IPS-18a (cell line): ENCODE measurements around the gene DNAJC12.

Source experiments
- H3K27ac ChIP-seq: one replicate; pipeline ENCODE4 v1.5.1; 2013; ENCODE audit warnings: low read length
- H3K27me3 ChIP-seq: one replicate; pipeline ENCODE4 v1.6.1; 2013; ENCODE audit warnings: mild to moderate bottlenecking, low read length; ENCODE audit not compliant: control insufficient read depth, insufficient read depth
- H3K36me3 ChIP-seq: one replicate; pipeline ENCODE4 v1.6.1; 2013; ENCODE audit warnings: low read depth, low read length; ENCODE audit not compliant: control insufficient read depth
- H3K4me1 ChIP-seq: one replicate; pipeline ENCODE4 v1.6.1; 2013; ENCODE audit warnings: low read depth, low read length; ENCODE audit not compliant: control insufficient read depth
- H3K4me3 ChIP-seq: one replicate; pipeline ENCODE4 v1.5.1; 2013; ENCODE audit warnings: low read length
- H3K9ac ChIP-seq: one replicate; pipeline ENCODE4 v1.6.1; 2013; ENCODE audit warnings: mild to moderate bottlenecking, low read length, moderate library complexity
- H3K9me3 ChIP-seq: one replicate; pipeline ENCODE4 v1.6.1; 2013; ENCODE audit warnings: low read depth, low read length; ENCODE audit not compliant: control insufficient read depth

The DNAJC12 gene

GRCh38 chr10:67807855-67808456, 30.0 kb downstream of the DNAJC12 start:
- H3K27ac ChIP-seq, result no peak overlapping the region
- no peaks in the 10 kb centered on the region for H3K27me3 ChIP-seq
- H3K9ac ChIP-seq, result no peak overlapping the region
- no peaks in the 10 kb centered on the region for H3K9me3 ChIP-seq
- H3K4me3 ChIP-seq, result no peak overlapping the region
- H3K4me1 ChIP-seq, result peaks cover 15% of the 10 kb centered on the region
- no peaks in the 10 kb centered on the region for H3K36me3 ChIP-seq

- Histone ChIP-seq H3K27ac (no peak overlapping the region), H3K36me3 (no peaks in the 10 kb centered on the region), H3K4me3 (no peak overlapping the region), H3K9ac (no peak overlapping the region), H3K4me1 (peaks cover 14% of the 10 kb centered on the region), H3K9me3 (no peaks in the 10 kb centered on the region), H3K27me3 (no peaks in the 10 kb centered on the region)
Observed at GRCh38 chr10:67804395-67804678, 33.7 kb downstream of the DNAJC12 start.

- H3K9ac ChIP-seq, result no peak overlapping the region
- no peaks in the 10 kb centered on the region for H3K9me3 ChIP-seq
- H3K4me3 ChIP-seq, result no peak overlapping the region
- H3K4me1 ChIP-seq, result peaks cover 8% of the 10 kb centered on the region
- no peak overlapping the region for H3K27ac ChIP-seq
- no peaks in the 10 kb centered on the region for H3K27me3 ChIP-seq
- H3K36me3 ChIP-seq, result no peaks in the 10 kb centered on the region
Observed at GRCh38 chr10:67803588-67804394, 34.2 kb downstream of the DNAJC12 start.

GRCh38 chr10:67802767-67803538, 35.0 kb downstream of the DNAJC12 start:
- Histone ChIP-seq H3K27ac (no peak overlapping the region), H3K36me3 (no peaks in the 10 kb centered on the region), H3K9me3 (no peaks in the 10 kb centered on the region), H3K9ac (no peak overlapping the region), H3K4me3 (no peak overlapping the region), H3K27me3 (no peaks in the 10 kb centered on the region), H3K4me1 (peaks cover 5% of the 10 kb centered on the region)

- no peaks in the 10 kb centered on the region for H3K27me3 ChIP-seq
- H3K27ac ChIP-seq, result no peak overlapping the region
- no peaks in the 10 kb centered on the region for H3K9me3 ChIP-seq
- no peaks in the 10 kb centered on the region for H3K36me3 ChIP-seq
- no peaks in the 10 kb centered on the region for H3K4me1 ChIP-seq
- H3K4me3 ChIP-seq, result no peak overlapping the region
- H3K9ac ChIP-seq, result no peak overlapping the region
Observed at GRCh38 chr10:67801118-67801517, 36.9 kb downstream of the DNAJC12 start.

GRCh38 chr10:67794909-67795460, 43.0 kb downstream of the DNAJC12 start:
- Histone ChIP-seq H3K9me3 (no peaks in the 10 kb centered on the region), H3K9ac (no peak overlapping the region), H3K27me3 (no peaks in the 10 kb centered on the region), H3K4me3 (no peak overlapping the region), H3K27ac (no peak overlapping the region), H3K36me3 (no peaks in the 10 kb centered on the region), H3K4me1 (peaks cover 17% of the 10 kb centered on the region)

GRCh38 chr10:67794256-67794655, 43.7 kb downstream of the DNAJC12 start:
- no peaks in the 10 kb centered on the region for H3K9me3 ChIP-seq
- H3K27me3 ChIP-seq, result no peaks in the 10 kb centered on the region
- peaks cover 21% of the 10 kb centered on the region for H3K4me1 ChIP-seq
- no peak overlapping the region for H3K27ac ChIP-seq
- no peak overlapping the region for H3K4me3 ChIP-seq
- no peak overlapping the region for H3K9ac ChIP-seq
- no peaks in the 10 kb centered on the region for H3K36me3 ChIP-seq

- H3K27ac ChIP-seq, result no peak overlapping the region
- H3K9ac ChIP-seq, result no peak overlapping the region
- H3K27me3 ChIP-seq, result no peaks in the 10 kb centered on the region
- H3K4me3 ChIP-seq, result no peak overlapping the region
- no peaks in the 10 kb centered on the region for H3K36me3 ChIP-seq
- peaks cover 21% of the 10 kb centered on the region for H3K4me1 ChIP-seq
- H3K9me3 ChIP-seq, result no peaks in the 10 kb centered on the region
Observed at GRCh38 chr10:67793313-67793712, 44.7 kb downstream of the DNAJC12 start.

GRCh38 chr10:67792653-67793052, 45.3 kb downstream of the DNAJC12 start:
- no peaks in the 10 kb centered on the region for H3K36me3 ChIP-seq
- H3K4me1 ChIP-seq, result peaks cover 21% of the 10 kb centered on the region
- H3K4me3 ChIP-seq, result no peak overlapping the region
- H3K27ac ChIP-seq, result no peak overlapping the region
- H3K9me3 ChIP-seq, result no peaks in the 10 kb centered on the region
- H3K27me3 ChIP-seq, result no peaks in the 10 kb centered on the region
- H3K9ac ChIP-seq, result no peak overlapping the region

GRCh38 chr10:67790534-67791408, 47.2 kb downstream of the DNAJC12 start:
- no peaks in the 10 kb centered on the region for H3K27me3 ChIP-seq
- H3K36me3 ChIP-seq, result no peaks in the 10 kb centered on the region
- H3K9ac ChIP-seq, result no peak overlapping the region
- H3K27ac ChIP-seq, result no peak overlapping the region
- peaks cover 21% of the 10 kb centered on the region for H3K4me1 ChIP-seq
- no peak overlapping the region for H3K4me3 ChIP-seq
- no peaks in the 10 kb centered on the region for H3K9me3 ChIP-seq

GRCh38 chr10:67789769-67790168, 48.2 kb downstream of the DNAJC12 start:
- Histone ChIP-seq H3K9ac (no peak overlapping the region), H3K4me1 (peaks cover 16% of the 10 kb centered on the region), H3K27ac (no peak overlapping the region), H3K4me3 (no peak overlapping the region), H3K9me3 (no peaks in the 10 kb centered on the region), H3K27me3 (no peaks in the 10 kb centered on the region), H3K36me3 (no peaks in the 10 kb centered on the region)
